Lower leg skin (tissue), 4 donors: ENCODE results near the gene MSH3. TPM values are rescaled to one million over a fixed set of nuclear protein-coding genes. Genes with fewer than 3 reads are reported as not detected.

Experiments used
- DNase-seq, 2 donors: peaks; one replicate each; pipeline ENCODE4 v3.0.0-alpha.2; 2019; ENCODE audit warnings: low spot score in 2 of 2
- H3K4me3 ChIP-seq: fragments of 200-600 bp; sonication (generic); 2 replicates; pipeline ENCODE4 v1.5.1; 2017; ENCODE audit warnings: mild to moderate bottlenecking, low read depth; ENCODE audit not compliant: poor library complexity, severe bottlenecking
- CTCF ChIP-seq, 3 donors: fragments of 450-650 bp; IDR thresholded peaks; one replicate each; pipeline ENCODE4 v1.5.1; 2016; ENCODE audit warnings: antibody characterized with exemption in 3 of 3, mild to moderate bottlenecking in 3 of 3, moderate library complexity in 2 of 3
- POLR2A ChIP-seq, 2 donors: fragments of 450-650 bp; IDR thresholded peaks; one replicate each; pipeline ENCODE4 v1.6.1; 2016 to 2017; ENCODE audit warnings: antibody characterized with exemption in 2 of 2, mild to moderate bottlenecking in 1 of 2, moderate library complexity in 1 of 2
- WGBS, 2 donors: methylation state at CpG; one replicate each; pipeline ENCODE4 v1.1.5; 2018; 5-methylcytosine and 5-hydroxymethylcytosine counted together
- intact Hi-C: fragments of 100-400 bp; cut with DNase I; formaldehyde crosslinking; loops from one replicate; pipeline ENCODE4 v1.15.0; 2023; ENCODE audit warnings: low total_unique reads
- total RNA-seq, 4 donors: library from RNA; depleted of rRNA; stranded (reverse); fragments of >200 nt; gene quantifications; one replicate each; pipeline ENCODE4 v1.1.0, GENCODE V29; 2016

The MSH3 gene
- total RNA-seq, 4 donors from 2014 or later, result 8.4 to 17.1 (median 11.4) TPM

- intact Hi-C loops, result no loop called here
- TF ChIP-seq CTCF (IDR thresholded peaks at IDR 0.05), result no peak
- TF ChIP-seq POLR2A (IDR thresholded peaks at IDR 0.05), result no peak
- WGBS, 2 donors, result 87 to 95% methylated on average over 3 of the region's 3 CpGs
- no peak overlapping the region for H3K4me3 ChIP-seq
- no peak for DNase-seq
These were observed 258.0 kb downstream of the MSH3 start for GRCh38 chr5:80912479-80912878.

DNA sequence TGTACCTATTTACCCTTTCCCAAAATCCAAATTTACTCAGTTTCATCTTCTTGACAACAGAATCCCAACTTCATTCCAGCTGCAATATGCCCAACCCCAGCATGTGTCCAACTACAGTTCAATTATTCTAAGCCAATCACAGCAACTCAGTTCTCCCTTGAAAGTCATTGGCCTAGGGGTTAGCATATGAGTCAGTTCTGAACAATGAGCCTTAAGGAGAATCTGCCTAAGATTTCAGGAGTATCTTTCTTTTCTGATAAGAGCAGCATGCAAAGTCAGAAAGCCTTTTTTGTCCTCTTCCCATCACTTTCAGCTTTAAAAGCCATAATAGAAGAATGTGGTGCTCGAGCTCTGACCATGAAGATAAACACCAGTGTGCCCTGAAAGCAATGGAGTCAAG lies 261.3 kb downstream of the MSH3 start:
- WGBS, 2 donors, result 90 to 100% methylated on average over 1 of the region's 1 CpG
- H3K4me3 ChIP-seq, result no peak overlapping the region
- no peak for DNase-seq
- TF ChIP-seq POLR2A (IDR thresholded peaks at IDR 0.05) (no peak), CTCF (IDR thresholded peaks at IDR 0.05) (no peak)
- intact Hi-C loops, result no loop called here

DNA sequence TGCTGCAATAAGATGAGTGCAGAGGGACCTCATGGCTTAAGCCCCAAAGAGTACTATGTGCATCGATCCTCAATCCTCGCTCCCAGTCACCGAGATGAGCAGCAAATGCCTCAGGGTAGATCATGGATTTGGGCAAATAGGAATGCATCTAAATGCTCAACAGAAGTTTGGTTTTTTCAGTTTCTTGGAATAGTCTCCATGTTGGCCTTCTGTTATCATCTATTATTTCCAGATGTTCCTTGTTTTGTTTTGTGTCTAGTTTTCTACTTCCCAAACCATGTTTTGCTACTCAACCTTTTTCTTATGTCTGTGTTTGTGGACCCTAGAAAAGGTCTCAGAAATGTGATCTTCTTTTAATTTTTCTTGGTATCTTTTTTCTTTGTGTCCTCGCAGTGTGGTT lies 262.2 kb downstream of the MSH3 start:
- no peak for TF ChIP-seq CTCF (IDR thresholded peaks at IDR 0.05)
- 53 to 81% methylated on average over 4 of the region's 4 CpGs for WGBS, 2 donors

DNA sequence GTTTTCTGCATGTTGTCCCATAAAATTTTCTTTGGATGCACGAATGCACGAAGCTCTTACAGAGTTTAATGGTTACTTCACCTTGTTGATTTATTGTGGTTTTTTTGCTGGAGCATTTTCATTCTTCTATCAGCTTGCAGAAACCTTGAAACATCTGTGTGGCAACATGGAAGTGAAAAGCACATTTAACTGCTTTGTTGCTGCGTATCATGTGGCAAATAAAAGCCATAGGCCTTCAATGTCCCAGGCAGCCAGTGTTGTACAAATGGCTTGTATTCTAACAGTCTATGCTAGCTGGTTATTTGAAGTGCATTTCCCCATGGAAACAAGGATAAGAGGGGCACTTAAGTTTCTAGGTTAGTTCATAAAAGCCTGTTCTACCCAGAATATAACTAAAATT lies 263.2 kb downstream of the MSH3 start:
- intact Hi-C loops, result no loop called here
- no peak for DNase-seq
- no peak for TF ChIP-seq POLR2A (IDR thresholded peaks at IDR 0.05)
- TF ChIP-seq CTCF (IDR thresholded peaks at IDR 0.05), result no peak
- H3K4me3 ChIP-seq, result no peak overlapping the region
- WGBS, 2 donors, result 72 to 75% methylated on average over 3 of the region's 3 CpGs

More for the DNA sequence above, 262.2 kb downstream of the MSH3 start:
- no peak for DNase-seq
- intact Hi-C loops, result no loop called here
- H3K4me3 ChIP-seq, result no peak overlapping the region

GRCh38 chr5:80919678-80920196 lies 265.3 kb downstream of the MSH3 start:
- no peak for TF ChIP-seq POLR2A (IDR thresholded peaks at IDR 0.05)
- no peak for TF ChIP-seq CTCF (IDR thresholded peaks at IDR 0.05)

GRCh38 chr5:80920333-80920732 lies 265.9 kb downstream of the MSH3 start:
- intact Hi-C loops, result no loop called here
- DNase-seq, result no peak
- no peak for TF ChIP-seq POLR2A (IDR thresholded peaks at IDR 0.05)
- no peak for TF ChIP-seq CTCF (IDR thresholded peaks at IDR 0.05)
- no peak overlapping the region for H3K4me3 ChIP-seq

More at GRCh38 chr5:80919678-80920196, 265.3 kb downstream of the MSH3 start:
- WGBS, 2 donors, result 85 to 86% methylated on average over 6 of the region's 6 CpGs
- intact Hi-C loops, result no loop called here
- H3K4me3 ChIP-seq, result no peak overlapping the region
- no peak for DNase-seq
